ENCODE results near the gene NT5DC3.
A peak's percentile ranks its signal among the peaks of the same experiment; 100 is the strongest.

The NT5DC3 gene

DNA sequence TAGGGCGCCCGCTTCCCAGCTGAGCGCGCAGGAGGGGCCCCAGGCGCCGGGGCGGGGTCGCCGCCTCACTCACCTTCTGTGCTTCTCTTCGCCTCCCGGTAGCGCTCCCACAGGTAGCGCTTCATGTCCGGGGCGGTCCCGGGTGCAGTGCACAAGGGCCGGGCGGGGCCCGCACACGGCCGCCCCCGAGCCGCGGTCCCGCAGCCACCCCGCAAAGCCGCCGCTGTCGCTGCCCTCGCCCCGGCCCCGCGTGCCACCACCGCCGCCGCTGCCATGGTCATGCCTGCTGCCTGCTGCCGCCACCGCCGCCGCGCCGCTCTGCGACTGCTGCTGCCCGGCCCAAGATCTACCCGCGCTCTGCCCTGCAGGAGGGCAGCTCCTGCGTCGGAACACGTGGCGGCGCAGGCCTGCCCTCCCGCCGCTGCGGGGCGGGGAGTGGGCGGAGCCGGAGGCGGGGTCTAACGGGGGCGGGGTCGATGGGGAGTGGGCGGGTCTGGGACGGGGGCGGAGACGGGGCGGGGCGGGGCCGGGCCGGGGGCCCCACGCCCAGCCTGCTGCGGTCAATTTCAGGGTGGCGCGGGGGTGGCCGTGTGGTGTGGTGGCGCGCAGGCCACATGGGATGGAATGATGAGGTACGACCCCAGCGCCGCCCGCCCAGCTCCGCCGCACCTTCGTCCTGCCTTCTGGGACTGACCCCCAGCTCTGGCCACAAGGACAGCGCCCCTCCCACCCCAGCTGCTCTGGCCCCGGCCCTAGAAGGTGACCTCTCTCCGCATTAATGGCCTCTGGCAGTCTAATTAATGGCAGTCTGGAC, at the start of gene NT5DC3:
NT5DC3 (minus strand) TSS at position 359 of the 814 bp plus-strand sequence; CDS start at position 281, 78 bp downstream.
- DNase-seq, result peak; percentile 83

DNA sequence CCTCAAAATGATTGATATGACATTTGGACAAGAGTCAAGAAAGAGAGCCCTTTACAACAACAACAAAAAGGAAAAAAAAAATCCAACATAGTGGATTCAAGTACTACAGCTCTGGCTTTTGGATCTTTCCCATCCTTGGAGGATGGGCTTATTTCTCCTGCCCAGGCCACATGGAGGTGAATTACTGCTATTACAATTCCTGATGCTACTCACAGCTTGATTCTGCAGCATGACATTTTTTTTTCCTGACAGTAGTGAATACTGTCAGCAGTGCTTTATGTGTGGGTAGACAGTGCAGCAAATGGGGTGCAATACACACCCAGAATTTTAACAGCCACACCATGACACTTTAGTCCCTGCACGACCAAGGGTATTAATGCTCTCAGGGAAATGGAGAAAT, 46.7 kb upstream of the NT5DC3 start:
- DNase-seq, result no peak

- no peak for DNase-seq
Measured at GRCh38 chr12:103886195-103886797, 45.3 kb upstream of the NT5DC3 start.

- peak; percentile 34 for DNase-seq
Measured at GRCh38 chr12:103884316-103884715, 43.3 kb upstream of the NT5DC3 start.

DNA sequence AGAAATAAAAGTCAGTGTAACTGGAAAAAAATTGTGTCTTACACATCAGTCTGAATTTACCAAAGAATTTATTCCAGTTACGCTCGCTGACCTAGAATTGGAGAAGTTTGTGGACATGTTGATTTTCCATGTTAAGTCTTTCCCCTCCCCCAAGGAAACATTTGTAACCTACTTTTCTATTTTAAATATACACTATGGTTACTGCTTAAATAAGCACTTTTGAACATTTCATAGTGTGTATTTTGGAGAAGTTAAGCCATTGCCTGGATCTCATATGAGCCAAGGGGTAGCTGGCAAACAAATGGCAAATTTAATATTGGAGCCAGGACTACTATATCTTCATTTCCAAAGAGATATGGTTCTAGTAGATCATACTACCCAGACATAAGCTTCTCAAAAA, 42.9 kb upstream of the NT5DC3 start:
- no peak for DNase-seq

- DNase-seq, result no peak
Measured at GRCh38 chr12:103882861-103883596, 42.0 kb upstream of the NT5DC3 start.

GRCh38 chr12:103881261-103881660, 40.2 kb upstream of the NT5DC3 start:
- DNase-seq, result no peak

DNA sequence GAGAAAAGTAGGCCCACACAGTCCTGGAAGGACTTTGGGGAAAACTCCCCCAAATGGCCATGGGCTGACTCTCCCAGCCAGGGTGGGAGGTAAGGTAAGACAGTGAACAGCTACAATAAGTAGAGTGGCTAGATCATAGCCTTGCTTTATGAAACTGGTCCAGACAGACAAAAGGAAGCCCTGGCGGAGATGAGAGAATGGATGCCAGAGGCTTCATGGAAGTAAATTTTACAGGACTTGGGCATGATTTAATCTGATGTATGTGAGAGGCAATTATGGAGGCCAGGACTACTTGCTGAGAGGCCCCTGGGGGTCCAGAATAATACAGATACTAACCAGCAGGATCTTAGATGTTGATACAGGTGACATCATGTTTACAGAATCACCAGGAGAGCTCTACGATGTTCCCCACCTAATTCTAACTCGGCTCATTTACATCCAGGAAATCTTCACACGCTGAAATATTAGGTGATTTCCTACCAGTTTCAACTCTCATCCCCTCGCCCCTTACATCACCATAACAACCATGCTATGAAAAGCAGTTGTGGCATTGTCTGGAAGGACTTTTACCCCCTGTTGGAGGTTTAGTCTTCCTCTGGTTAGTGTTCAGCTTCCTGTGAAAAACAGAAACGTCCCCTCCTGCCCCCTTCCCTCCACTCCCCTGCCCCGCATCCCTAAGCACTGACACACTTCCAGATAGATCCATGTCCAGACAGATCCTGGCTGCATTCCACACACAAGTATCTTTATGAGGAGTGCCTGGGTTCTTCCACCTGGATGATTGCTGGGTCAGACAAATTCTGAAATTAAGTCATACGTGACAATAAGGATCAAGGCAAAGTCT, 39.5 kb upstream of the NT5DC3 start:
- DNase-seq, result no peak

DNA sequence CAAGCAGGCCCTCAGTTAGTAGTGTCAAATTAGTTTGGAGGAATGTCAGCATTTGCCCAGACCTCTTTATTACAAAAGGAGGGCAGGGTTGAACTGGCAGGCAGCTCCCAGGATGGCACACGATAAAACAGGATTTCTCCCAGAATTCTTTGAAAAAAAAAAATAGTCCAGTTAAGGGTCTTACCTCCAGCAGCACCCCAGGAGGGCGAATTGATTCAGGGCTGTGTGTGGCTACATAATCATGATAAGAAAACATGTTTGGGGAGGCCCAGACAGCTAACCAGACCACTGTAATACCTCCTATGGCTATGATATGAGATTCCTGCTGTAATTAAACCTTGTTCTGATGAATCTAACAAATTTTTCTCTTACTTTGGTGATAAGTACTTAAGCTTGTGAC, 38.8 kb upstream of the NT5DC3 start:
- no peak for DNase-seq

DNA sequence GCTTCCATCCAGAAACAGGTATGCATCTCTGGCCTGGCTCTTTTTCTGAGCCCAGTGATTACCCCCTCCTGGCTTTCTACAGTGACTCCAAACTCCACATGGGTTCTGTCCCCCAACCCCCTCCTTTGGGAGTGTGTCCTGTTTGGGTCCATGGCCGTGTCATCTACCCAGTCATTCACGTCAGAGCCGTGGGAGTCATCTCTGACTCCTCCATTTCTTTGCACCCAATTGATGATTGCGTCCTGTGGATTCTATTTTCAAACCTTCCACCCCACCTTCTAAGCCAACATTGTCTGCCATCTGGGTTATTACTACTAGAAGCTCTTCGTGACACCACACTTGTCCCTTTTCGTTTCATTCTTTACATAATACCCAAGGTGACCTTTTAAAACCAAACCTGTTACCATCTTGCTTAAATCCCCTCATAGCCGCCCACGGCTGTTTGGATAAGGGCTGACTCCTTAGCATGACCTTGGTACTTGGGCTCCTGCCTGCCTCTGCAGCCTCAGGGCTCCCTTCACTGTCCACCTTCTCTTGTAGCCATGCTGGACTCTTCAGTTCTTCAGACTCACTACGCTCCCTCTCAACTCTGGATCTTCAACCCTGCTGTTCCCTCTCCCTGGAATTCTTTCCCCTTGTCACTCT, 38.1 kb upstream of the NT5DC3 start:
- DNase-seq, result no peak

- peak; percentile 64 for DNase-seq
Measured at GRCh38 chr12:103877934-103878510, 37.0 kb upstream of the NT5DC3 start.

GRCh38 chr12:103877288-103877687, 36.3 kb upstream of the NT5DC3 start:
- no peak for DNase-seq

DNA sequence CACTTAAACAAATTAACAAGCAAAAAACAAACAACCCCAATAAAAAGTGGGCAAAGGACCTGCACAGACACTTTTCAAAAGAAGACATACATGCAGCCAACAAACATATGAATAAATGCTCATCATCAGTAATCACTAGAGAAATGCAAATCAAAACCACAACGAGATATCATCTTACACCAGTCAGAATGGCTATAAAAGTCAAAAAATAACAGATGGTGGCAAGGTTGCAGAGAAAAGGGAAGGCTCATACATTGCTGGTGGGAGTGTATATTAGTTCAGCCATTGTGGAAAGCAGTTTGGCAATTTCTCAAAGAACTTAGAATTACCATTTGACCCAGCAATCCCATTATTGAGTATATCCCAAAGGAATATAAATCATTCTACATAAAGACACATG, 34.6 kb upstream of the NT5DC3 start:
- DNase-seq, result peak; percentile 22

DNA sequence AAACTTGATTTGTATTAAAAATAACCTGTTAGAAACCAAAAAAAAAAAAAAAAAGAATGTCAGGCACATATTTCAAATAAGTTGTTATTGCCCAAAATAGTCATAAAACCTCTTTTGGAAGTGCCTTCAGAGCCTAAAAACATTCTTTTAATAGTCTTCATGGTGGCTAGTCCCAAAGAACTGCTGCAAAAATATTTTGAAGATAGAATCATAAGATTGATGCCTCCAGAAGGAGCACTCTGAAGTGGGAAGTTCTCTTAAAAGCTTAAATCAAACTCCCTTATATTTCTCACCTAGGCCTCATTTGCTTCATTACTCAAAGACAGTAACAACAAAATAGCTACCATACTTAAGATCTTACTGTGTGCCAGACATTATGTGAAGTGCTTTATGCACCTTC, 27.2 kb upstream of the NT5DC3 start:
- DNase-seq, result no peak

DNA sequence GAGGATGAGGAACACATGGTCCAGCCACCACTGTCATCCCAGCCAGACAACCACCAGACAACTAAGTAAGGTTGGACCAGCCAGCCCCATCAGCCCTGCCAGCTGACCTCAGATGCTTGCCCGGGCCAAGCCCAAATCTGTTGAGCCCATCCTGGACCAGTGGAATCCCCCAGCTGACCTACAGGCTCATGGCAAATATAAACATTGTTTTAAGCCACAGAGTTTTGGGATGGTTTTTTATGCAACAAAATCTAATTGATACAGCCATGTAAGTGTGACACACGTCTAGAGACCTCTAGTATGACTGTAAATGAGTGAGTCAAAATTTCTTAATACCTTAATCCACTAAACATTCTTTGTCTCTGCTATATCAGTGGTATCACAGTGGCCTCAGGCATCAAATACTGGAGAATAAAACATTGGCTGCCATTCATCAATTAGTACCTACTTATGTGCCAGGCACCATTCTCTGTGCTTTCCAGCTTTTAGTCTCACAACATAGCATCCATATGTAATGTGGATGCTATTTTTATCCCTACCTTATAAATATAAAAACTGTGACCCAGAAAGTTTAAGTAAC, 24.2 kb upstream of the NT5DC3 start:
- DNase-seq, result peak; percentile 12

GRCh38 chr12:103864710-103865109, 23.7 kb upstream of the NT5DC3 start:
- DNase-seq, result no peak

- peak; percentile 100 for DNase-seq
Measured at GRCh38 chr12:103858953-103859601, 18.0 kb upstream of the NT5DC3 start.

DNA sequence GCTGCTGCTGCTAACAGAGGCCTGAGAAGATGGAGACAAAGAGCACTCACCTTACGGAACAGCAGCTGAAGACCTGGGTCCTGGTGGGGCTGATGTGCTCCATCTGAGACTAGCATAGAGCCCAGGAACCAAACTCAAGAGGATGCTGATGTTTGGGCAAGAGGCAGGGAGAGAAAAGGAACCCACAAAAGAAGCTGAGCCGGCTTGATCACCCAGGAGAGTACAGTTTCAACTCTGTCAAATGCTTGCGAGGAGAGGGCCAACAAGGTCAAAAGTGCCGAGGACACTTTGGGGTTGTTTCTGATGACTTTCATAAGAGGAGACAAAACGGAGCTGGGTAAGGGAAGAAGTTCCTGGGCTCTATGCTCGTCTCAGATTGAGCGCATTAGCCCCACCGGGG, 17.3 kb upstream of the NT5DC3 start:
- no peak for DNase-seq

GRCh38 chr12:103857164-103857563, 16.1 kb upstream of the NT5DC3 start:
- DNase-seq, result no peak

DNA sequence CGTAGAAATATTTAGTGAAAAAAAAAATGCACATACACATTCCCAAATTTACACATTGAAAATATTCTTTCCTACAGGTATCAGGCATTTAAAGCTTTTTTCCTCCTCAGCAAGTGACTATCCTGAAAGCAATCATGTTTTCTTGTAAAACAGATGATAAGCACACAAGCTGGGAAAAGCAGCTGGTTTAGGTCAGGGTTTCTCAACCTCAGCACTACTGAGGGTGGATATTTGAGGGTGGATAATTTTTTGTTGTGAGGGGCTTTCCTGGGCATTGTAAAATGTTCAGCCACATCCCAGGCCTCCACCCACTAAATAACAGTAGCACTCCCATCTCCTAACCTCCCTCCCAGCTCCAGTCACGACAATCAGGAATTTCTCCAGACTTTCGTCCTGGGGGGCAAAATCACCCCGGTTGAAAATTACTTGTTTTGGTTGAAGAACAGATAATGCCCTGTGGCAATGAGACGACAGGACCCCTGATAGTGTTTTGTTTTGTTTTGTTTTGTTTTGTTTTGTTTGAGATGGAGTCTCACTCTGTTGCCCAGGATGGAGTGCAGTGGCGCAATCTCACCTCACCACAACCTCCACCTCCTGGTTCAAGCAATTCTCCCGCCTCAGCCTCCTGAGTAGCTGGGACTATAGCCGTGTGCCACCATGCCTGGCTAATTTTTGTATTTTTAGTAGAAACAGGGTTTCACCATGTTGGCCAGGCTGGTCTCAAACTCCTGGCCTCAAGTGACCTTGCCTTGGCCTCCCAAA, 15.0 kb upstream of the NT5DC3 start:
- no peak for DNase-seq

Data from HCEC 1CT (cell line).